NCI-H2107 treated with DMSO at 0.1 percent for 48 hours (cell line): ENCODE data around the gene CABP4.

ENCODE experiments used
- DNase-seq: peaks from one replicate; lab custom pipeline; 2025; ENCODE audit not compliant: unreplicated experiment; lab: John Stamatoyannopoulos, UW

Gene CABP4

DNA sequence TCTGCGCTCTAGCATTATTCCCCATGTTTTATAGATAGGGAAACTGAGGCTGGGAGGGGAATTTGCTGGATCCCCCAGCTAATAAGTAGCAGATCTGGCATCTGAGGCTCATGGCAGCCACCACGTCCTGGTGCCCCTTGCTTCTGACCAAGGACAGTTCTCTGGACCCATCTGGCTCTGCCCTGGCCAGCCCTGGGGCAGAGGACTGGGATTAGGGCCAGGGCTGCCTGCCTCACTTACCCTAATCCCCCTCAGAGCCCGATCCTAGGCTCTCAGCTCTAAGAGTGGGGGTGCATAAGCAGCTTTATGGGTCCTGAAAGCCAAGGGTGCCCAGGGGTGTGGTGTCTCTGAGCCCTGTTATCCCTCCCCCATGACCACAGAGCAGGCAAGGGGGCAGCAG is at the start of gene CABP4:
TSS of gene CABP4 (plus strand) at position 301 of the 400 bp plus-strand sequence. CDS start at position 371, 70 bp downstream.
- DNase-seq, result no peak

GRCh38 chr11:67405688-67406339 is 49.3 kb upstream of the CABP4 start:
- DNase-seq, result no peak

DNA sequence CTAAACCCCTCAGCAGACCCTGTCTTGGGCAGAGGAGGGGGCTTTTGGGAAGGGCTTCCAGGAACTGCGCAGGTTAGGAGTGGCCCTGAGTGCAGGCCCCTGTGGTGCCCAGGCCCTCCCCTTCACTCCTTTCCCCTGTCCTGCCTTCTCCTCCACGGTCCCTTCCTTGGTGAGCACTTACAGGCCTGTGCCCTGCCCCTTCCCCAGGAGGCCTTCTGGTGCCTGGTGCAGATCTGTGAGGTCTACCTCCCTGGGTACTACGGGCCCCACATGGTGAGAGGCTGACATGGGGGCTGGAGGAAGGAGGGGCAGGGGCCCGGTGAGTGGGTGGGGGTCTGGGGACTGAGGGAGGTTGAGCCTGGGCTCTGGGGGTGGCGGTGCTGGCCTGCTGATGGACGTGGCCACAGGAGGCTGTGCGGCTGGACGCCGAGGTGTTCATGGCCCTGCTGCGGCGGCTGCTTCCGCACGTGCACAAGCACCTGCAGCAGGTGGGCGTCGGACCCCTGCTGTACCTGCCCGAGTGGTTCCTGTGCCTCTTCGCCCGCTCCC is 48.7 kb upstream of the CABP4 start:
- DNase-seq, result no peak

GRCh38 chr11:67406969-67407687 is 48.0 kb upstream of the CABP4 start:
- DNase-seq, result no peak

DNA sequence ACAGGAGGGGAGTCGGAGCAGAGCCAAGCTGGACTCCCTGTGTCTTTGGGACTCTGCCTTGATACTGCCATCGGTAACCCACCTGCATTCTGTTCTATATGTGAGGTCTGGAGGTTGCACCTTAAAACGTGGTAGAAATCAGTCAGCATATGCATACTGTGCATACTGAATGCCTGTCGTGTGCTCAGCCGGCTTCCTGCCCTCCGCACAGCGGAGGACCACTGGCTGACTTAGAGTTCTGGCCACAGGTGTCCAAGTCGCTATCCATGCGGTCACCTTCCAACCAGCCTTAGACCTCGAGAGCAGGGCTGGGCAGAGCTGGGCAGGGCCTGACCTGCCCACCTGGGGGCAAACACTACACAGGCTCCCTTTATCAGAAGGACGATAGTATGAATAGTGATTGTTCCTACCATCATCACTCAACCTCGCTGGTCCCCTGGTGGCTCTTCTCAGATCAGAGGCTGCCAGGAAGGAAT is 47.4 kb upstream of the CABP4 start:
- DNase-seq, result no peak

- no peak for DNase-seq
Measured at GRCh38 chr11:67408437-67409200, 46.5 kb upstream of the CABP4 start.

- no peak for DNase-seq
Measured at GRCh38 chr11:67409261-67409666, 45.9 kb upstream of the CABP4 start.

DNA sequence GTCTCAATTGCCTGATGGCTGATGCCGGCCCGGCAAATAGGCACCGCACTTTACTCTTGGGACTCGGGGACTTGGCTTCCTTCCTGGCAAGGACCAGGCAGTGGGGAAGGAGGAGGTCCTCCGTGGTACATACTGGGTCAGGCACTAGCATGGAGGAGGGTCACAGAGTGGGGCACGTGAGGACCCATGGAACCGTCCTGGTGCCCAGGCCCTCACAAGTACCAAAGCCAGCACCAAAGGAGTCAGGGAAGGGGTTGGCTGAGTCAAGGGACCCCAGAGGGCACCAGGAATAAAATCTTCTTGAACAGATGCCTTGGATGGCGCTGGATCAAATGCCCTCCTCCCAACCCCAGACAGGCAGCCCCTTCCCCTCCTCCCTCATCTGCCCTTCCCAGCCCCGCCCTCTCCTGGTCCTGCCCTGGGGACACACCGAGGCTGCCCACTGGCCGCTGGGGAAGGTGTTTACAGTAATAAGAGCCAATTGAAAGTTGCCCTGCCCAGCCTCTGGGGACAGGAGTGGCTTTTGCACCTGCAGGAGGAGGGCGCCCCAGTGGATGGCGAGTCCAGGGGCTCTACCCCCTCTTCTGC is 45.3 kb upstream of the CABP4 start:
- peak; percentile 37 for DNase-seq

GRCh38 chr11:67410369-67410831 is 44.8 kb upstream of the CABP4 start:
- DNase-seq, result no peak

GRCh38 chr11:67410984-67411784 is 44.0 kb upstream of the CABP4 start:
- DNase-seq, result no peak

DNA sequence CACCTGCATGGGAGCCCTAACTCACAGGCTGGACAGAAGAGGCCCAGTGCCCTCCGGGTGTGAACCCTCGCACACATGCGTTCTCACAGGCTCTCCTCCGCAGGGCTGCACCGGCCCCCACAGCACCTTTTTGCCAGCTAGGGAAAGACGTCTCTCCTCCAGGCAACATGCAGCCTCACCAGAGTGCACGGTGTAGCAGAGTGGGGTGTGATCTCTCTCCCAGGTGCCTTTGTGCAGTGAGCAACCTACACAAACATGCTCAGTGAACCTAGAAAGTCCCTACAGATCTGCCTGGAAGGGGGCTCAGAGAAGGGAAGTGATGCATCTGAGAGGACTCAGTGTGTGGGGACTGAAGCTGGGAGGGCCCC is 43.4 kb upstream of the CABP4 start:
- DNase-seq, result no peak

DNA sequence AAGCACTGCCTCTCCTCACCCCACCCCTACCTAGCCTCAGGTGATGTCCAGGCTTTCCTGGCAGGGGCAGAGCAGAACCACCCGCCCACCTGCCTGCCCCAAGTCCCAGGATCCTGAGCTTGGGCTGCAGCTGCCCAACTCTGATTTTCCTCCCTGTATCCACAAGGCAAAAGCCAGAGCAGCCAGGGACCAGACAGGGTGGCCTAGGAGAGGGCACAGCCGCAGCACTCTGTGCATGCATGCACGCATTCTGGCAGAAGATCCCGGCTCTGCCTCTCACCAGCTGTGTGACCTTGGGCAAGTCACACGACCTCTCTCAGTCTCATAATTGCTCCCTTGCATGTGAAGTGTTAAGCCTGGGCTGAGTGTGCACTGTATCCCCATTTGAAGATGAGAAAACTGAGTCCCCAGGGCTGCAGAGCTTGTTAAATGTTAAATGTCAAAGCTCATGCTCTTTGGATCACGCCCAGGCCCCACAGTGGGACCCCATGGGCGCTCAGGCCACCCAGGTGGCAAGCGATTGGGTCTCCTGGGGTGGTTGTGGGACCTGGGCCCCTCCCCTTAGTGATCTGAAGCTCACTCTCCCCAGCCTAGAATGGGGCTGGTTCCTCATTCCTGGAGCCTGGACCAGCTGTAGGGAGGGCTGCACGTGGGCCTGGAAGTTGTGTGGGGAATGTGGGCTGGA is 42.5 kb upstream of the CABP4 start:
- no peak for DNase-seq

- DNase-seq, result no peak
Measured at GRCh38 chr11:67413266-67413849, 41.8 kb upstream of the CABP4 start.

DNA sequence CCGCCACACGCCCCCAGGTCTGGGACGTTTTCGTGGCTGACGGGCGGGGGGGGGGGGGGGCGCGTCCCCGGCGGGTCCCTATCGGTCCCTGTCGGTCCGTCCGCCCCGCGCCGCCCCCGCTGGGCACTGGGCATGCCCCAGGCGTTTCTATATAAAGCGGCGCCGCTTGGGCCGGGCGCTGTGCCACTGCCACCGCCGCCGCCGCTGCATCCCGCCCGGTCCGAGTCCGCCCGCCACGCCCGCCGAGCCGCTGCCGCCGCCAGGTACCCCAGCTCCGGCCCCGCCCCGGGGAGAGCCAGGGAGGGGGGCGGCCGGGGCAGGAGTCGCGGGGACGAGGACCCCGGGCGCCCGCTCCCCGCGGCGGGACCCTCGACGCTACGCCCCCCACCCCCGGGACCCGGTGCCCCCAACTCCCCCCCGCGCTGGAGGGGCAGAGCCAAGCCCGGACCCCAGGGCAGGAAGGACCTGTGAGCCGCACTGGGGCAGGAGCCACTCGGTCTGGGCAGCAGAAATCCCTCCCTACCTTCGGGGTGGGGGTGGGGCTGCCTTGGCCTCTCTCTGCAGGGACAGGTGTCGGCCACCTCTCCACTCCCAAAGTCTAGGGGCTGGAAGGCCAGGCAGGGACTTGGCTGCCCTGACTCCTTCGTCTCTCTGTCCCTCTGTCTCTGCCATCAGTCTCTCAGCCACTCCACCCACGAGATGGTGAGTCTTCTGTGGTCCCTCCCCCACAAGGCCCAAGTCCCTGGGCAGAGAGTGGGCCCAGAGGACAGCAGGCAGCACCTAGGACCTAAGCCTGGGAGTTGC is 39.5 kb upstream of the CABP4 start, which contains the start of gene CARNS1:
TSS of gene CARNS1 (plus strand) at position 178 of the 804 bp plus-strand sequence. CDS start at position 700, 522 bp downstream.
- no peak for DNase-seq

DNA sequence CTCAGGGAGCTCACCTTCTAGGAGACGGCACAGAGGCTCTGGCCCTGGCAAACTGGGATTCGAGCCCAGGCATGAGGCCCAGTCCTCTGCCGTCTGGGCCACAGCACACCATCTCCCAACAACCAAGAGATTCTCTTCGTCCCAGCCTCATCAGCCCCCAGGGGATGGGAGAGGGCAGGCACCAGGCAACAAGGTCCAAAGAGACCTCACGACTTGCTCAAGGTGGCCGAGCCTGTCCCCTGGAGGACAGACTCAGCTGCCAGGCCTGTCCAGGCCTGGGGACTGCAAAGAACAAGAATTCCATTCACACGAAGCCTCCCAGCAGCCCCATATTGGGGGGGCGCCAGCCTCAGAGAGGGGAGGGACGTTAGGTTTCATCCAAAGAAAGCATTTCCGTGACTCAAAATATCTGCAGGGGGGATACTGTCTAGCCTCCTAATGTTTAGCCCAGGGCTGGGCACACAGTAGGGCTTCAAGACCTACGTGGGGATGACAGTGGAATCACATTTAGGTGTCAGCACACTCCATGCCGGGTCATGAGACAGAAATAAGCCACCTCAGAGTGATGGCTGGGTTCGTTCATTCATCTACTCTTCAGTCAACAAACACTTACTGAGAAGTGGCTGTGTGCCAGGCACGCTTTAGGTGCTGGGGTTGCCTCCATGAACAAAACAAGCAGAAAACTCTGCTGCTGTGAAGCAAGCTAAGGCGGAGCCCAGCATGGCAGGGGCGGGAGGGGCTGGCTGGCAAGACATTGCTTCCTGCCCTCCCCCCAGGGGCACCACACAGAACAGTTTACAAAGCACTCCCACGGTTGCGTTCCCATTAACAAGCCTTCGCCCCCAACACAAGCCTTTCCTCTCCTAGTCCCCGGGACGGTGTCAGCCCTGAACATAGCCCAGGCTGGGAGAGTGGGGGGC is 38.5 kb upstream of the CABP4 start:
- DNase-seq, result no peak

DNA sequence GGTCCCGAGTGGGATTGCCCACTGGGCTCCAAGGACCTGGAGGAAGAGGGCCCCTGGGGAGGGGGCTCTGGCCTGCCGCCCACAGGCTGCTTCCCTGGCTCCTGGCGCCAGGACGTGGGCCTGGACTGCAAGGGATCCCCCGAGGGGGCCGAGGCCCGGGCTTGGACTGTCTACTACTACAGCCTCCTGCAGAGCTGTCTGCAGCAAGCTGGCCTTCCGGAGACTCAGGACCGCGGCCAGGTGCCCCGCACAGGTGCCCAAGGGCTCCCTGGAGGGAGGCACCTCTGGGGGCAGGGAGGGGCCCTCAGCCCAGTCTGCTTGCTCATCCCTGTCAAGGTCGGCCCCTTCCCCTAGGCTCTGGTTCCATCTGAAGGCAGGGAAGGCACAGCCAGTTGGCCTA is 37.7 kb upstream of the CABP4 start:
- DNase-seq, result no peak
